D341Med (cell line): ENCODE data around the gene PPTC7.
"Not testable (repeated sequence)": the region's sequence is repeated elsewhere in the genome, so short reads cannot be mapped to it uniquely, and the experiment has no call there.

Source experiments
- DNase-seq: peaks from one replicate; pipeline ENCODE4 v3.0.0; 2012; ENCODE audit warnings: low spot score

PPTC7 gene

GRCh38 chr12:110536834-110537604 lies 46.1 kb downstream of the PPTC7 start:
- DNase-seq, result no peak

GRCh38 chr12:110534811-110535210 lies 48.3 kb downstream of the PPTC7 start:
- no peak for DNase-seq

- no peak for DNase-seq
Observed at GRCh38 chr12:110533607-110534006, 49.5 kb downstream of the PPTC7 start.

GRCh38 chr12:110532644-110533043 lies 50.5 kb downstream of the PPTC7 start:
- no peak for DNase-seq

- DNase-seq, result no peak
Observed at GRCh38 chr12:110531741-110532333, 51.3 kb downstream of the PPTC7 start.

GRCh38 chr12:110530511-110530910 lies 52.6 kb downstream of the PPTC7 start:
- no peak for DNase-seq

- no peak for DNase-seq
Observed at GRCh38 chr12:110528277-110528839, 54.8 kb downstream of the PPTC7 start.

- not testable (repeated sequence) for DNase-seq
Observed at GRCh38 chr12:110520876-110521712, 62.0 kb downstream of the PPTC7 start.

- not testable (repeated sequence) for DNase-seq
Observed at GRCh38 chr12:110518014-110518413, 65.1 kb downstream of the PPTC7 start.

- no peak for DNase-seq
Observed at GRCh38 chr12:110516995-110517394, 66.1 kb downstream of the PPTC7 start.

- no peak for DNase-seq
Observed at GRCh38 chr12:110514363-110514762, 68.8 kb downstream of the PPTC7 start.

- DNase-seq, result no peak
Observed at GRCh38 chr12:110513842-110514241, 69.3 kb downstream of the PPTC7 start.

GRCh38 chr12:110508071-110508586 lies 75.0 kb downstream of the PPTC7 start:
- DNase-seq, result no peak

- no peak for DNase-seq
Observed at GRCh38 chr12:110505332-110505731, 77.8 kb downstream of the PPTC7 start.

- no peak for DNase-seq
Observed at GRCh38 chr12:110503432-110503831, 79.7 kb downstream of the PPTC7 start.

GRCh38 chr12:110501752-110502738 lies 81.1 kb downstream of the PPTC7 start, which contains the start of the genes RAD9B and VPS29:
Gene RAD9B (plus strand): TSS chr12:110502331. CDS start chr12:110502338, 7 bp downstream.
Gene VPS29 (minus strand): TSS chr12:110502111. CDS start chr12:110502051, 60 bp downstream.
- peak; percentile 95 for DNase-seq

- DNase-seq, result no peak
Observed at GRCh38 chr12:110501399-110501751, 81.7 kb downstream of the PPTC7 start.

GRCh38 chr12:110498984-110499706 lies 84.0 kb downstream of the PPTC7 start:
- DNase-seq, result no peak
